RWPE1 (cell line): ENCODE results near the gene POU2AF3.

Experiments
- CTCF ChIA-PET: fragments of 350-600 bp; sonication (Branson Sonifier 250); formaldehyde crosslinking; extraction: SDS; loops from one replicate; lab custom pipeline; 2021; lab: Yijun Ruan, JAX
- POLR2A ChIA-PET: fragments of 400-600 bp; formaldehyde crosslinking; extraction: SDS; loops from one replicate; lab custom pipeline; 2020; ENCODE audit warnings: antibody characterized with exemption; ENCODE audit not compliant: low non-redundant PET; lab: Yijun Ruan, JAX
- DNase-seq: peaks from one replicate; pipeline ENCODE4 v3.0.0; 2012; ENCODE audit warnings: low spot score
- H3K27ac ChIP-seq: fragments of 450-650 bp; 2 replicates; pipeline ENCODE4 v1.5.1; 2017
- TF ChIP-seq, protein P1 (sequence below): fragments of 450-650 bp; conservative IDR thresholded peaks from 2 replicates; pipeline ENCODE4 v1.5.1; 2017; ENCODE audit warnings: low read depth, mild to moderate bottlenecking

POU2AF3 gene

GRCh38 chr11:111331711-111332479 is 33.5 kb downstream of the POU2AF3 start:
- ChIA-PET POLR2A (no interaction called here), CTCF (no interaction called here)
- H3K27ac ChIP-seq = no peak overlapping the region
- TF ChIP-seq, protein P1, sequence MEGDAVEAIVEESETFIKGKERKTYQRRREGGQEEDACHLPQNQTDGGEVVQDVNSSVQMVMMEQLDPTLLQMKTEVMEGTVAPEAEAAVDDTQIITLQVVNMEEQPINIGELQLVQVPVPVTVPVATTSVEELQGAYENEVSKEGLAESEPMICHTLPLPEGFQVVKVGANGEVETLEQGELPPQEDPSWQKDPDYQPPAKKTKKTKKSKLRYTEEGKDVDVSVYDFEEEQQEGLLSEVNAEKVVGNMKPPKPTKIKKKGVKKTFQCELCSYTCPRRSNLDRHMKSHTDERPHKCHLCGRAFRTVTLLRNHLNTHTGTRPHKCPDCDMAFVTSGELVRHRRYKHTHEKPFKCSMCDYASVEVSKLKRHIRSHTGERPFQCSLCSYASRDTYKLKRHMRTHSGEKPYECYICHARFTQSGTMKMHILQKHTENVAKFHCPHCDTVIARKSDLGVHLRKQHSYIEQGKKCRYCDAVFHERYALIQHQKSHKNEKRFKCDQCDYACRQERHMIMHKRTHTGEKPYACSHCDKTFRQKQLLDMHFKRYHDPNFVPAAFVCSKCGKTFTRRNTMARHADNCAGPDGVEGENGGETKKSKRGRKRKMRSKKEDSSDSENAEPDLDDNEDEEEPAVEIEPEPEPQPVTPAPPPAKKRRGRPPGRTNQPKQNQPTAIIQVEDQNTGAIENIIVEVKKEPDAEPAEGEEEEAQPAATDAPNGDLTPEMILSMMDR = no peak
- DNase-seq = no peak

DNA sequence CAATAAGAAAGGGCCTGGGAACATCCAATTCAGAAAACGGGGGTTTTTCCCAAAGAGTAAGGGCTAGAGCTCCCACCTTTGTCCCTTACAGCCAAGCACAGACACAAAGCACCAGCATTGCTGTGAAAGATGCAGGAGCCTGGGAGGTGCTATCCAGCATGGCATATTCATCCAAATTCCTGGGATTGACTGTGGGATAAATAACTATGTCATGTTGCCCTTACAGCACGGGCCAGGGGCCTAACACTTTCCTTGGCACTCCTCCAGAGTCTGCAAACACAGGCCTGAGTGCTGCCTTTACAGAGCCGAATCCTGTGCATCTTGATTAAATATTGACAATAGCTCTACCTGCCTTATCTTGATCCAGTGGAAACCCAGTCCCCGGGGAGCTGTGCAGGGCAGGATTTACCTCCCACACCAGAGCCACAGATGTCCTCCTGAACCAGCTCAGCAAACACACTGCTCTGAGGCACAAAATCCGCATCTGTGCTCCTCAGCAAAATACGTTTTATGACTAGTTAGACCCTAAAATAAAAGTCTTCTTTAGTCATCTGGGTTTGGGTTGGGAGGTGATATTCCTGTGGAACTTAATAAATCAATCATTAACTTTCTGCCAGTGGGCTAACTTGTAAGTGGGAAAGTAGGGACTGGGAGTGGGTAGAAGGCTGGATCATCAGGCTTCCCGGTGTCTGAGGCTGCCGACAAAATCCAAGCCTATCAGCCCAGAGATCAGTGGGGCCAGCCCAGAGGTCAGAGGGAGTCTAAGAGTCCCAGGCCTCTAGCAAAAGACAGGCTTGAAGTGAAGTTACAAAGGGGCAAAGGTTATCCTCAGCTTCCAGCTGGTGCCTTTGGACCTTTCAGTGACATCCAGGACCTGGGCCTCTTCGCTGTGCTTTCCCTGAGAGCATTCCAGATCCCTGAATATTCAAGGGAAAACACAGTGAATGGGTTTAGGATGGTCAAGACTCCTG is 36.5 kb downstream of the POU2AF3 start:
- CTCF ChIA-PET = interaction anchor here (0.6 to 0.7 kb wide), 2 partner anchors 28 to 94 kb away, joined by 3 to 4 read pairs; no protein-coding TSS in a partner anchor
- POLR2A ChIA-PET = no interaction called here
- DNase-seq = no peak
- TF ChIP-seq, protein P1 = no peak
- H3K27ac ChIP-seq = no peak overlapping the region

GRCh38 chr11:111335549-111335948 is 37.2 kb downstream of the POU2AF3 start:
- POLR2A ChIA-PET = no interaction called here
- H3K27ac ChIP-seq = no peak overlapping the region
- TF ChIP-seq, protein P1 = no peak
- no peak for DNase-seq
- CTCF ChIA-PET = interaction anchor here (0.6 kb wide), 1 partner anchor 28 kb away, joined by 4 read pairs; no protein-coding TSS in a partner anchor

DNA sequence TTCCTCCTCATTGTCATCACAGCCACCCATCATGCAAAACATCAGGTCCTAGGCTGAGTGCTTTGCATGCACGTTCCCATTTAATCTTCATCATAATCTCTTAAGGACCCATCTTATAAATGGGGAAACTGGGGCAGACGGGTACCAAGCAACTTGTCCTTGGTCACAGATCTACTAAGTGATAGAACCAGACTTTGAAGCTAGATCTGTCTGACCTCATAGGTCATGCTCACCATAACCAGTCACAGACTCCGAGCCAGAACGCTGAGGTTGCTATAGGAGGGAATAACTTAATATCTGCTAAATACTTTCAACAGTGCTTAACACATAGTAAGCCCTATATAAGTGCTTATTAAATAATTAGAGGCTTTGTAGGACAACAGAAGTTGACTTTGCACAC is 37.7 kb downstream of the POU2AF3 start:
- no peak for DNase-seq
- H3K27ac ChIP-seq = no peak overlapping the region
- TF ChIP-seq, protein P1 = no peak
- CTCF ChIA-PET = interaction anchor here (0.6 kb wide), 2 partner anchors 29 to 776 kb away, joined by 3 to 4 read pairs; no protein-coding TSS in a partner anchor
- POLR2A ChIA-PET = no interaction called here

GRCh38 chr11:111336582-111337256 is 38.4 kb downstream of the POU2AF3 start:
- TF ChIP-seq, protein P1 = no peak
- CTCF ChIA-PET = interaction anchor here (0.6 kb wide), 1 partner anchor 777 kb away, joined by 3 read pairs; no protein-coding TSS in a partner anchor
- no peak overlapping the region for H3K27ac ChIP-seq
- POLR2A ChIA-PET = no interaction called here
- no peak for DNase-seq
